ENCODE data around the gene VRK3.

- TF ChIP-seq CTCF (IDR thresholded peaks at IDR 0.05; ENCODE audit: poor library complexity, severe bottlenecking) (peak; percentile 96), TAF1 (IDR thresholded peaks at IDR 0.05; ENCODE audit: low read depth) (no peak), RAD21 (conservative IDR thresholded peaks at IDR 0.05) (peak; percentile 93), REST (IDR thresholded peaks at IDR 0.05; ENCODE audit: borderline replicate concordance) (no peak), EZH2 (IDR thresholded peaks at IDR 0.05; ENCODE audit: borderline replicate concordance, insufficient read depth, low read length, poor library complexity, severe bottlenecking) (no peak)
These were observed 87.3 kb downstream of the VRK3 start for GRCh38 chr19:49937750-49938381.

Data from neural cell (in vitro differentiated cells).